Astrocyte (in vitro differentiated cells and primary cell): Measurements from ENCODE around the gene HVCN1. TPM values are rescaled to one million over a fixed set of nuclear protein-coding genes. Genes with fewer than 3 reads are reported as not detected.

Experiments
- DNase-seq: peaks from one replicate; pipeline ENCODE4 v3.0.0-alpha.2; 2010; ENCODE audit warnings: low read depth
- FAIRE-seq: peaks from 2 replicates; lab custom pipeline; 2011; peaks lifted over from hg19 to GRCh38; lab: Jason Lieb, UNC
- H2AFZ ChIP-seq: 2 replicates; pipeline ENCODE4 v1.6.0; 2012; ENCODE audit warnings: low read depth, low read length, inconsistent platforms
- H3K27ac ChIP-seq: 2 replicates; pipeline ENCODE4 v1.5.1; 2011; ENCODE audit warnings: low read depth, low read length, inconsistent platforms
- H3K27me3 ChIP-seq: 2 replicates; pipeline ENCODE4 v1.6.0; 2011; ENCODE audit warnings: low read length, inconsistent platforms; ENCODE audit not compliant: insufficient read depth
- H3K36me3 ChIP-seq: 2 replicates; pipeline ENCODE4 v1.5.1; 2011; ENCODE audit warnings: low read length, inconsistent platforms; ENCODE audit not compliant: insufficient read depth
- H3K4me1 ChIP-seq: 2 replicates; pipeline ENCODE4 v1.5.1; 2011; ENCODE audit warnings: low read length, inconsistent platforms; ENCODE audit not compliant: insufficient read depth
- H3K4me2 ChIP-seq: 2 replicates; pipeline ENCODE4 v1.6.0; 2012; ENCODE audit warnings: low read length, inconsistent platforms
- H3K4me3 ChIP-seq: 2 replicates; pipeline ENCODE4 v1.5.1; 2011; ENCODE audit warnings: low read depth, mild to moderate bottlenecking, low read length, inconsistent platforms; ENCODE audit not compliant: insufficient read depth
- H3K79me2 ChIP-seq: 2 replicates; pipeline ENCODE4 v1.6.0; 2012; ENCODE audit warnings: mild to moderate bottlenecking, low read length, inconsistent platforms; ENCODE audit not compliant: insufficient read depth
- H3K9ac ChIP-seq: 2 replicates; pipeline ENCODE4 v1.6.0; 2012; ENCODE audit warnings: mild to moderate bottlenecking, low read length, inconsistent platforms
- H3K9me3 ChIP-seq: 2 replicates; pipeline ENCODE4 v1.5.1; 2012; ENCODE audit warnings: low read depth, mild to moderate bottlenecking, low read length, inconsistent platforms; ENCODE audit not compliant: insufficient read depth
- H4K20me1 ChIP-seq: 2 replicates; pipeline ENCODE4 v1.6.0; 2012; ENCODE audit warnings: low read length, inconsistent platforms; ENCODE audit not compliant: insufficient read depth
- H3K27ac Mint-ChIP-seq: one replicate; pipeline ENCODE4 v1.8.0; 2021; ENCODE audit warnings: mild to moderate bottlenecking, mixed read lengths; ENCODE audit not compliant: unreplicated experiment
- H3K27me3 Mint-ChIP-seq: one replicate; pipeline ENCODE4 v1.8.0; 2021; ENCODE audit warnings: low read depth, mixed read lengths; ENCODE audit not compliant: unreplicated experiment
- H3K36me3 Mint-ChIP-seq: one replicate; pipeline ENCODE4 v1.8.0; 2021; ENCODE audit warnings: low read depth, mixed read lengths; ENCODE audit not compliant: unreplicated experiment
- H3K4me1 Mint-ChIP-seq: one replicate; pipeline ENCODE4 v1.8.0; 2021; ENCODE audit warnings: low read depth, mixed read lengths; ENCODE audit not compliant: unreplicated experiment
- H3K4me3 Mint-ChIP-seq: one replicate; pipeline ENCODE4 v1.8.0; 2021; ENCODE audit warnings: mild to moderate bottlenecking, moderate library complexity, mixed read lengths; ENCODE audit not compliant: unreplicated experiment
- H3K9me3 Mint-ChIP-seq: one replicate; pipeline ENCODE4 v1.8.0; 2021; ENCODE audit warnings: mild to moderate bottlenecking, mixed read lengths; ENCODE audit not compliant: unreplicated experiment
- EZH2 ChIP-seq: IDR thresholded peaks from 2 replicates; pipeline ENCODE4 v1.6.1; 2012; ENCODE audit warnings: mild to moderate bottlenecking, low read length, inconsistent platforms; ENCODE audit not compliant: insufficient read depth
- total RNA-seq: library from RNA; stranded (reverse); gene quantifications from 2 replicates; pipeline ENCODE4 v1.2.1, GENCODE V29; 2021
- TF ChIP-seq, protein P1 (sequence below): IDR thresholded peaks from 2 replicates; pipeline ENCODE4 v1.5.1; 2011; ENCODE audit warnings: low read depth, mild to moderate bottlenecking, inconsistent platforms, low read length, moderate library complexity; ENCODE audit not compliant: insufficient read depth

HVCN1 gene
- total RNA-seq, 1 donor from 2014 or later: 1.0 TPM

DNA sequence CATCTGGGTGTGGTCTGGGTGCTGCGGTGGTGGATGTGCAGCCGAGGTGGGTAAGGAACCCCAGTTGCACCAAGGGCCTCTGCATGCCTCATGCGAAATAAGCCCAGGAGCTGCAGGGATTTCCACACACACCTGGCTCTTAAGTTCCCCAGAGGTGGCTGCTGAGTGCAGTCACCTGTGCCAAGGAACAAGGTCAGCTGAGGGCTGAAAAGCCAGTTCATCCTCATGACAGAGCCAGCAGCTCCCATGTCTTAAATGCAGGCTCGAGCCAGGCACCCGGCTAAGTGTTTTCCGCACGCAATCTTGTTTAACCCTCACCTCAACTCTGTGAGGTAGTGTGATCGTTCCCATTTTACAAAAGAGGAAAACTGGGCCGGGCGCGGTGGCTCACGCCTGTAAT is 9.7 kb downstream of the HVCN1 start:
- H3K9me3 ChIP-seq: no peaks in the 10 kb centered on the region
- peaks cover 7% of the 10 kb centered on the region for H3K4me1 Mint-ChIP-seq

DNA sequence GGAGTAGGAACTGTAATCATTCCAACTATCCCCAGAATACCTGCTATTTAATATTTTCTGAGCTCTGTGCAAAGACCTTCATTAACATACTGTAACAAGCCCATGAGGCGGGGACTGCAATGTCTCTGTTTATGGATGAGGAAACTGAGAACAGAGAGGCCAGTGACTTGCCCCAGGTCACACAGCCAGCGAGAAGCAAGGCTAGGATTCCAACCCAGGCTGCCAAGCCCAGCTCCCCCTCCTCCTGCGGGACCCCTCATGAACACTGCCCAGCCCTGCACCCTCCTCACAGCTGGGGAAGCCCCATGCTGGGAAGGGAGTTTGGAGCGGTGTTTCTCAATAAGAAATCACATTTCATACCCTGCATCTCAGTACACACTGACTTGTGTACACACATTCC is 10.9 kb downstream of the HVCN1 start:
- peaks cover 20% of the 10 kb centered on the region for H3K27me3 Mint-ChIP-seq
- Histone ChIP-seq H3K4me2 (no peak overlapping the region), H3K9ac (no peak overlapping the region), H3K27me3 (no peaks in the 10 kb centered on the region), H3K4me1 (no peaks in the 10 kb centered on the region), H3K4me3 (no peak overlapping the region), H4K20me1 (no peaks in the 10 kb centered on the region), H3K79me2 (no peaks in the 10 kb centered on the region), H3K27ac (no peak overlapping the region), H2AFZ (no peak overlapping the region), H3K9me3 (no peaks in the 10 kb centered on the region), H3K36me3 (no peaks in the 10 kb centered on the region)
- peaks cover 7% of the 10 kb centered on the region for H3K4me1 Mint-ChIP-seq
- FAIRE-seq: no peak
- H3K4me3 Mint-ChIP-seq: no peak overlapping the region
- no peak for DNase-seq
- H3K9me3 Mint-ChIP-seq: peaks cover 9% of the 10 kb centered on the region
- TF ChIP-seq, protein P1, sequence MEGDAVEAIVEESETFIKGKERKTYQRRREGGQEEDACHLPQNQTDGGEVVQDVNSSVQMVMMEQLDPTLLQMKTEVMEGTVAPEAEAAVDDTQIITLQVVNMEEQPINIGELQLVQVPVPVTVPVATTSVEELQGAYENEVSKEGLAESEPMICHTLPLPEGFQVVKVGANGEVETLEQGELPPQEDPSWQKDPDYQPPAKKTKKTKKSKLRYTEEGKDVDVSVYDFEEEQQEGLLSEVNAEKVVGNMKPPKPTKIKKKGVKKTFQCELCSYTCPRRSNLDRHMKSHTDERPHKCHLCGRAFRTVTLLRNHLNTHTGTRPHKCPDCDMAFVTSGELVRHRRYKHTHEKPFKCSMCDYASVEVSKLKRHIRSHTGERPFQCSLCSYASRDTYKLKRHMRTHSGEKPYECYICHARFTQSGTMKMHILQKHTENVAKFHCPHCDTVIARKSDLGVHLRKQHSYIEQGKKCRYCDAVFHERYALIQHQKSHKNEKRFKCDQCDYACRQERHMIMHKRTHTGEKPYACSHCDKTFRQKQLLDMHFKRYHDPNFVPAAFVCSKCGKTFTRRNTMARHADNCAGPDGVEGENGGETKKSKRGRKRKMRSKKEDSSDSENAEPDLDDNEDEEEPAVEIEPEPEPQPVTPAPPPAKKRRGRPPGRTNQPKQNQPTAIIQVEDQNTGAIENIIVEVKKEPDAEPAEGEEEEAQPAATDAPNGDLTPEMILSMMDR: no peak
- H3K36me3 Mint-ChIP-seq: peaks cover 3% of the 10 kb centered on the region
- H3K27ac Mint-ChIP-seq: no peak overlapping the region

More for the DNA sequence above, 9.7 kb downstream of the HVCN1 start:
- H3K27ac Mint-ChIP-seq: no peak overlapping the region
- FAIRE-seq (no peak), DNase-seq (no peak)
- H3K9me3 Mint-ChIP-seq: peaks cover 5% of the 10 kb centered on the region
- H4K20me1 ChIP-seq: no peaks in the 10 kb centered on the region
- H3K36me3 ChIP-seq: no peaks in the 10 kb centered on the region
- no peak overlapping the region for H3K4me3 Mint-ChIP-seq
- H3K9ac ChIP-seq: no peak overlapping the region
- no peak overlapping the region for H3K27ac ChIP-seq
- no peak overlapping the region for H3K4me3 ChIP-seq
- no peak overlapping the region for H3K4me2 ChIP-seq
- peaks cover 3% of the 10 kb centered on the region for H3K36me3 Mint-ChIP-seq
- no peaks in the 10 kb centered on the region for H3K4me1 ChIP-seq
- H3K27me3 ChIP-seq: no peaks in the 10 kb centered on the region
- H2AFZ ChIP-seq: no peak overlapping the region
- peaks cover 18% of the 10 kb centered on the region for H3K27me3 Mint-ChIP-seq
- TF ChIP-seq, protein P1: no peak
- no peak for TF ChIP-seq EZH2
- no peaks in the 10 kb centered on the region for H3K79me2 ChIP-seq

DNA sequence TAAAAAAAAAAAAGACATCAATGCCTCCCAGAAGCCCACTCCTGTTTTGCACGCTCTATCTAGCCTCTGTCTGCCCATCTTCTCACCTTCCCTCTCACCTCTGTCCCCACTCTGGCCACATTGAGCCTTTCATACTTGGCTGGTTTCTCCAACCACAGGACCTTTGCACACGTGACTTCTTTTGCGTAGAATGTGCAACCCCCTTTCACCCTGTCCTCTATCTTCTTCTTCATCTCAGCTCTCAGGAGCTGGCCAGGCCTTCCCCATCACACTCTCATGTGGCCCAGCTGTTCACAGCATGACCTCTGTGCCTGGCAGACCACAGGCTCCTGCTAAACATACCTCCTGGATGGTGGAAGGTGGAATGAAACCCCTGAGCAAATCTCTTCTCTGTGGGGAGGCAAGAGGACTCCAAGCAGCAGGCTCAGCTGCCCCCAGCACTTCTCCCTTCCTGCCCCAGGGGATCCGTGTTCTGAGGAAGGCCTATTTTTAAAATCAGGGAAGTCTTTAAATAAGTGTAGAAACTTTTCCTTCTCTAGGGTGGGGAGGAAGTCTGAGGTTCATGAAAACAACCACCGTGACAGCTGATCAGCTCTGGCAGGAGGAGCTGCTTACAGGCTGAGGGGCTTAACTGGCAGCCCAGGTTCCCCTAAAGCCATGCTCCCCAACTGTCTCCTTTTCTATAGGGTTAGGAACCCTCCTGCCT is 11.6 kb downstream of the HVCN1 start:
- no peaks in the 10 kb centered on the region for H3K4me1 ChIP-seq
- DNase-seq (no peak), FAIRE-seq (no peak)
- no peak overlapping the region for H3K4me3 Mint-ChIP-seq
- H3K27me3 ChIP-seq: no peaks in the 10 kb centered on the region
- peak overlapping the region; percentile 53 for H3K27ac Mint-ChIP-seq
- H3K9me3 Mint-ChIP-seq: peaks cover 9% of the 10 kb centered on the region
- no peak overlapping the region for H2AFZ ChIP-seq
- no peak overlapping the region for H3K9ac ChIP-seq
- TF ChIP-seq, protein P1: no peak
- no peak for TF ChIP-seq EZH2
- H3K27ac ChIP-seq: no peak overlapping the region
- H3K36me3 Mint-ChIP-seq: peaks cover 3% of the 10 kb centered on the region
- no peaks in the 10 kb centered on the region for H3K36me3 ChIP-seq
- no peak overlapping the region for H3K4me2 ChIP-seq
- peaks cover 25% of the 10 kb centered on the region for H3K27me3 Mint-ChIP-seq
- H3K4me3 ChIP-seq: no peak overlapping the region
- no peaks in the 10 kb centered on the region for H4K20me1 ChIP-seq
- H3K79me2 ChIP-seq: no peaks in the 10 kb centered on the region
- peaks cover 7% of the 10 kb centered on the region for H3K4me1 Mint-ChIP-seq
- H3K9me3 ChIP-seq: no peaks in the 10 kb centered on the region
